Gastroesophageal sphincter (tissue), 4 donors: Measurements from ENCODE around the gene TXNRD3. TPM values are rescaled to one million over a fixed set of nuclear protein-coding genes. Genes with fewer than 3 reads are reported as not detected.

ENCODE experiments used
- ATAC-seq: fragments of 150-250 bp; one replicate; pipeline ENCODE4 v1.9.1; 2016; ENCODE audit warnings: mild to moderate bottlenecking, moderate library complexity
- H3K27ac ChIP-seq, 4 donors: fragments of 200-600 bp; sonication (generic) in 3 of 4; 1 replicate in 3 of 4; 2 replicates in 1 of 4; pipeline ENCODE4 v1.5.1; 2016 to 2019
- H3K27me3 ChIP-seq: fragments of 200-600 bp; sonication (generic); one replicate; pipeline ENCODE4 v1.5.1; 2019
- H3K36me3 ChIP-seq, 2 donors: fragments of 200-600 bp; sonication (generic); one replicate each; pipeline ENCODE4 v1.5.1; 2019; ENCODE audit warnings: control low read depth in 1 of 2
- H3K4me1 ChIP-seq, 3 donors: fragments of 200-600 bp; sonication (generic); 1 replicate in 2 of 3; 2 replicates in 1 of 3; pipeline ENCODE4 v1.5.1; 2016 to 2019; ENCODE audit warnings: control low read depth in 2 of 3
- H3K4me3 ChIP-seq, 2 donors: fragments of 200-600 bp; sonication (generic); one replicate each; pipeline ENCODE4 v1.5.1; 2019; ENCODE audit warnings: mild to moderate bottlenecking in 1 of 2, moderate library complexity in 1 of 2
- H3K9me3 ChIP-seq, 3 donors: fragments of 200-600 bp; sonication (generic); one replicate each; pipeline ENCODE4 v1.5.1; 2017 to 2019; ENCODE audit warnings: control low read depth in 2 of 3
- CTCF ChIP-seq, 4 experiments: fragments of 200-600 bp in 2 of 4; fragments of 450-650 bp in 2 of 4; sonication (generic) in 1 of 4; IDR thresholded peaks; one replicate each; pipeline ENCODE4 v1.5.1; 2017 to 2019; ENCODE audit warnings: antibody characterized with exemption in 4 of 4, mild to moderate bottlenecking in 2 of 4, moderate library complexity in 2 of 4
- EP300 ChIP-seq: sonication (generic); formaldehyde crosslinking; IDR thresholded peaks from one replicate; pipeline ENCODE4 v1.6.1; 2017; ENCODE audit warnings: antibody characterized with exemption, mild to moderate bottlenecking
- POLR2A ChIP-seq, 2 donors: fragments of 450-650 bp; IDR thresholded peaks; one replicate each; pipeline ENCODE4 v1.6.1; 2017; ENCODE audit warnings: antibody characterized with exemption in 2 of 2, mild to moderate bottlenecking in 2 of 2, moderate library complexity in 1 of 2
- POLR2AphosphoS5 ChIP-seq: sonication (generic); formaldehyde crosslinking; IDR thresholded peaks from one replicate; pipeline ENCODE4 v1.6.1; 2017; ENCODE audit warnings: antibody characterized with exemption
- WGBS, 2 donors: methylation state at CpG; one replicate each; pipeline ENCODE4 v1.1.5; 2018; ENCODE audit warnings: low coverage in 1 of 2; 5-methylcytosine and 5-hydroxymethylcytosine counted together
- total RNA-seq, 4 donors: library from RNA; depleted of rRNA; stranded (reverse); fragments of >200 nt; gene quantifications; one replicate each; pipeline ENCODE4 v1.1.0, GENCODE V29; 2016

The TXNRD3 gene
- total RNA-seq, 4 donors from 2014 or later: 14.3 to 24.7 (median 18.5) TPM

- 66 to 73% methylated on average over 4 of the region's 7 CpGs for WGBS, 2 donors
- ATAC-seq: no peak
- H3K4me3 ChIP-seq: no peak overlapping the region
- peaks cover 0 to 8% (median 0%) of the 10 kb centered on the region in 3 donors for H3K9me3 ChIP-seq
- H3K36me3 ChIP-seq: no peaks in the 10 kb centered on the region
- peaks cover 0 to 8% (median 0%) of the 10 kb centered on the region in 3 donors for H3K4me1 ChIP-seq
- peaks cover 37% of the 10 kb centered on the region for H3K27me3 ChIP-seq
- H3K27ac ChIP-seq: no peak overlapping the region
- TF ChIP-seq EP300: no peak
- no peak for TF ChIP-seq POLR2A (IDR thresholded peaks at IDR 0.05)
- TF ChIP-seq POLR2AphosphoS5: no peak
- no peak for TF ChIP-seq CTCF (IDR thresholded peaks at IDR 0.05)
Observed at GRCh38 chr3:126676919-126677705, 22.2 kb upstream of the TXNRD3 start.

- Histone ChIP-seq H3K36me3 (no peaks in the 10 kb centered on the region), H3K27ac (no peak overlapping the region), H3K9me3 (peaks cover 0 to 8% (median 0%) of the 10 kb centered on the region in 3 donors), H3K4me3 (no peak overlapping the region), H3K4me1 (no peaks in the 10 kb centered on the region), H3K27me3 (peaks cover 25% of the 10 kb centered on the region)
- ATAC-seq: no peak
- 100% methylated on average over 1 of the region's 6 CpGs; no CpG with 5 or more reads in 1 of the 2 donors for WGBS, 2 donors
- TF ChIP-seq EP300 (no peak), POLR2AphosphoS5 (no peak), CTCF (IDR thresholded peaks at IDR 0.05) (no peak), POLR2A (IDR thresholded peaks at IDR 0.05) (no peak)
Observed at GRCh38 chr3:126672741-126673140, 17.8 kb upstream of the TXNRD3 start.

GRCh38 chr3:126672340-126672739 is 17.4 kb upstream of the TXNRD3 start:
- TF ChIP-seq CTCF (IDR thresholded peaks at IDR 0.05): no peak
- no peak for TF ChIP-seq POLR2A (IDR thresholded peaks at IDR 0.05)
- no peak for TF ChIP-seq EP300
- no peak for TF ChIP-seq POLR2AphosphoS5
- H3K36me3 ChIP-seq: no peaks in the 10 kb centered on the region
- H3K4me1 ChIP-seq: no peaks in the 10 kb centered on the region
- H3K27me3 ChIP-seq: peaks cover 26% of the 10 kb centered on the region
- H3K27ac ChIP-seq: no peak overlapping the region
- peaks cover 0 to 8% (median 0%) of the 10 kb centered on the region in 3 donors for H3K9me3 ChIP-seq
- ATAC-seq: no peak
- no peak overlapping the region for H3K4me3 ChIP-seq
- WGBS, 2 donors: 85% methylated on average over 4 of the region's 7 CpGs; no CpG with 5 or more reads in 1 of the 2 donors

GRCh38 chr3:126671521-126671920 is 16.6 kb upstream of the TXNRD3 start:
- no peak overlapping the region for H3K4me3 ChIP-seq
- WGBS, 2 donors: 63 to 75% methylated on average over 1 of the region's 1 CpG
- no peaks in the 10 kb centered on the region for H3K36me3 ChIP-seq
- H3K27ac ChIP-seq: no peak overlapping the region
- H3K9me3 ChIP-seq: peaks cover 0 to 8% (median 0%) of the 10 kb centered on the region in 3 donors
- H3K4me1 ChIP-seq: no peaks in the 10 kb centered on the region
- peaks cover 23% of the 10 kb centered on the region for H3K27me3 ChIP-seq
- no peak for ATAC-seq
- TF ChIP-seq POLR2AphosphoS5 (no peak), POLR2A (IDR thresholded peaks at IDR 0.05) (no peak), CTCF (IDR thresholded peaks at IDR 0.05) (no peak), EP300 (no peak)
